ENCODE measurements around the gene MUC5B. TPM values are rescaled to one million over a fixed set of nuclear protein-coding genes. Genes with fewer than 3 reads are reported as not detected.
"Not testable (repeated sequence)": the region's sequence is repeated elsewhere in the genome, so short reads cannot be mapped to it uniquely, and the experiment has no call there.

MUC5B gene
- total RNA-seq, 1 donor from 2014 or later, result not detected

DNA sequence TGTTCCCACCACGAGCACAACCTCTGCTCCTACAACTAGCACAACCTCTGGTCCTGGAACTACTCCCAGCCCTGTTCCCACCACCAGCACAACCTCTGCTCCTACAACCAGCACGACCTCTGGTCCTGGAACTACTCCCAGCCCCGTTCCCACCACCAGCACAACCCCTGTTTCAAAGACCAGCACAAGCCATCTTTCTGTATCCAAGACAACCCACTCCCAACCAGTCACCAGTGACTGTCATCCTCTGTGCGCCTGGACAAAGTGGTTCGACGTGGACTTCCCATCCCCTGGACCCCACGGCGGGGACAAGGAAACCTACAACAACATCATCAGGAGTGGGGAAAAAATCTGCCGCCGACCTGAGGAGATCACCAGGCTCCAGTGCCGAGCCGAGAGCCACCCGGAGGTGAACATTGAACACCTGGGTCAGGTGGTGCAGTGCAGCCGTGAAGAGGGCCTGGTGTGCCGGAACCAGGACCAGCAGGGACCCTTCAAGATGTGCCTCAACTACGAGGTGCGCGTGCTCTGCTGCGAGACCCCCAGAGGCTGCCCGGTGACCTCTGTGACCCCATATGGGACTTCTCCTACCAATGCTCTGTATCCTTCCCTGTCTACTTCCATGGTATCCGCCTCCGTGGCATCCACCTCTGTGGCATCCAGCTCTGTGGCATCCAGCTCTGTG lies 30.9 kb upstream of the MUC5B start:
- not testable (repeated sequence) for DNase-seq (ENCODE audit: extremely low read depth, low read depth, low spot score)

DNA sequence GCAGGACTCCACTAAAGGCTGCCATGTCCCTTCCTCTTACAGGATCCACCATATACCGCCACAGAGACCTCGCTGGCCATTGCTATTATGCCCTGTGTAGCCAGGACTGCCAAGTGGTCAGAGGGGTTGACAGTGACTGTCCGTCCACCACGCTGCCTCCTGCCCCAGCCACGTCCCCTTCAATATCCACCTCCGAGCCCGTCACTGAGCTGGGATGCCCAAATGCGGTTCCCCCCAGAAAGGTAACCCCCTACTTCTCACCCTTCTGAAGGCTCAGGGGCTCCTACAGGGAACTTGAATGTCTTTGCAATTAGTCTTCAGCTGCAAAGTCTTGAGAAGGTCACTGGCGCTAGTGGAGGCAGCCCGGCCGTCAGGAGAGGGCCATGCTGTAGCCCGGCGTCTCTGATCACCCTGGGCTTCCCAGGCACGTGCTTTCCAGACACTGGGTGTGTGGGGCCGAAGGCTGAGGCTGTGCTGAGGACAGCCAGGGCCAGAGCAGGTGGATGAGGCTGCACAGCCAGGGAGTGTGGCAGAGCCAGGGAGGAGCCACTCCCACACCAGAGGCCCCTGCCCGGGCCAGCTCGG lies 30.0 kb upstream of the MUC5B start:
- no peak for DNase-seq (ENCODE audit: extremely low read depth, low read depth, low spot score)

DNA sequence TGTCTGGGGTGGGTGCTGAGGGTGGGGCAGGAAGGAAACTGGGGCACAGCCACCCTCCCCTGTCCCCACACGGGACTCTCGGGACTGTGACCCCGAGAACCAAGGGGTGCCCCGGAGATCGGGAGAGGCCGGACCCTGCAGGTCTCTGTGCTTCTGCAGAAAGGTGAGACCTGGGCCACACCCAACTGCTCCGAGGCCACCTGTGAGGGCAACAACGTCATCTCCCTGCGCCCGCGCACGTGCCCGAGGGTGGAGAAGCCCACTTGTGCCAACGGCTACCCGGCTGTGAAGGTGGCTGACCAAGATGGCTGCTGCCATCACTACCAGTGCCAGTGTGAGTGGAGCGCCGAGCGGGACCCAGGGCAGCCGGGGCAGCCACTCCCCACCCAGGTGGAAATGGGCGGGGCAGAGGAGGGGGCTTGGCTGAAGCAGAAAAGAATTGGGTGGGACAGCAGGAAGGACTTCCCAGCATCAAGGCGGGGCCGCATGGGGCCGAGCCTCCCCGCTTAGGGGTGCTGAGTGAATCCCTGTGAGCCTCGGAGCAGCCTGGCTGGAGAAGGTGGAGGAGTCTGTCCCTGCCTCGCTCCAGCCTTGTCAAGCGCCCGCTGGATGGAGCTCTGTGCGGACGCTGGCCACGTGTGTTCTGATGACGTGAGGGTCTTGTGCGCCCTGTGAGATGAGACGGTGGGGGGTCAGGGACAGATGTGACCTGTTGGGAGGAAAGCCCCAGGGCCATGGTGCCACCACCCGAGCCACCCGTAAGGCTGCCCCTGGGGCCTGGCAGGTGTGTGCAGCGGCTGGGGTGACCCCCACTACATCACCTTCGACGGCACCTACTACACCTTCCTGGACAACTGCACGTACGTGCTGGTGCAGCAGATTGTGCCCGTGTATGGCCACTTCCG lies 29.3 kb upstream of the MUC5B start:
- no peak for DNase-seq (ENCODE audit: extremely low read depth, low read depth, low spot score)

DNA sequence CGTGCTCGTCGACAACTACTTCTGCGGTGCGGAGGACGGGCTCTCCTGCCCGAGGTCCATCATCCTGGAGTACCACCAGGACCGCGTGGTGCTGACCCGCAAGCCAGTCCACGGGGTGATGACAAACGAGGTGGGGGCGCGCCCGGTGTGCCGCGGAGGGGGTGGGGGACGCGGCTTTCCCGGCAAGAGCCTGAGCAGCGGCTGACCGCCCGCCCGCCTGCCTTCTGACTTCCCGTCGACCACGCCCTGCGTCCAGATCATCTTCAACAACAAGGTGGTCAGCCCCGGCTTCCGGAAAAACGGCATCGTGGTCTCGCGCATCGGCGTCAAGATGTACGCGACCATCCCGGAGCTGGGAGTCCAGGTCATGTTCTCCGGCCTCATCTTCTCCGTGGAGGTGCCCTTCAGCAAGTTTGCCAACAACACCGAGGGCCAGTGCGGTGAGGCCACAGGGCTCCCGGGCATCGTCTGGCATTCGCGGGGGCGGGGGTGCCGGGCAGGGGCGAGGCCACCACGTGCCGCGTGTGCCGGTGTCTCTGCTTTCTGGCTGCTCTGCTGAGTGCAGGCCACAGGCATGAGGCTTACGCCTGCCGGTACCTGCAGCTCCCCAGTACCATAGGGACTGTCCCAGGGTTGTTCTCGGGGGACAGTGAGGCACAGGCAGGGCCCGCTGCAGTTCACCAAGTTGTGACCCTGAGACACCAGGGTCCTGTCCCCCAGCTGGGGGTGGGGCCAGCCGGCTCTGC lies 28.5 kb upstream of the MUC5B start:
- DNase-seq (ENCODE audit: extremely low read depth, low read depth, low spot score), result no peak

DNA sequence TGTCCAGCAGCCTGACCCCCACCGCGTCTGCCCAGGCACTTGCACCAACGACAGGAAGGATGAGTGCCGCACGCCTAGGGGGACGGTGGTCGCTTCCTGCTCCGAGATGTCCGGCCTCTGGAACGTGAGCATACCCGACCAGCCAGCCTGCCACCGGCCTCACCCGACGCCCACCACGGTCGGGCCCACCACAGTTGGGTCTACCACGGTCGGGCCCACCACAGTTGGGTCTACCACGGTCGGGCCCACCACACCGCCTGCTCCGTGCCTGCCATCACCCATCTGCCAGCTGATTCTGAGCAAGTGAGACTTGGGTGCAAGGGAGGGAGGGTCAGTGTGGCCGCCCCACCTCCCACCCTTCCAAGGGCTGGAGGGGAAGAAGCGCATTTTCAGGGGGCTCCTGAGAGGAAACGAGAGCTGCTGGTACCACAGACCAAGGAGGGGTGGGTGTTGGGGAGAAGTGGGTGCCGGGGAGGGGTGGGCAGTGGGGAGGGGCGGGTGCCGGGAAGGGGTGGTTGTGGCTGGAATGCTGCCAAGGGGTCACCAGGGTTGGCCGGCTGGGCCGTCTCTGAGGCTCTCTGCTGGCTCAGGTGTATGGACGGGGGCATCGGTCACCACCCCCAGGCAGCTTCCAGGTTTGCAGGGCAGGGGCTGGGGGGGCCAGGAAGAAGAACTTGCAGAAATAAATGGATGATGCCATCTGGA lies 27.7 kb upstream of the MUC5B start:
- DNase-seq (ENCODE audit: extremely low read depth, low read depth, low spot score), result no peak

DNA sequence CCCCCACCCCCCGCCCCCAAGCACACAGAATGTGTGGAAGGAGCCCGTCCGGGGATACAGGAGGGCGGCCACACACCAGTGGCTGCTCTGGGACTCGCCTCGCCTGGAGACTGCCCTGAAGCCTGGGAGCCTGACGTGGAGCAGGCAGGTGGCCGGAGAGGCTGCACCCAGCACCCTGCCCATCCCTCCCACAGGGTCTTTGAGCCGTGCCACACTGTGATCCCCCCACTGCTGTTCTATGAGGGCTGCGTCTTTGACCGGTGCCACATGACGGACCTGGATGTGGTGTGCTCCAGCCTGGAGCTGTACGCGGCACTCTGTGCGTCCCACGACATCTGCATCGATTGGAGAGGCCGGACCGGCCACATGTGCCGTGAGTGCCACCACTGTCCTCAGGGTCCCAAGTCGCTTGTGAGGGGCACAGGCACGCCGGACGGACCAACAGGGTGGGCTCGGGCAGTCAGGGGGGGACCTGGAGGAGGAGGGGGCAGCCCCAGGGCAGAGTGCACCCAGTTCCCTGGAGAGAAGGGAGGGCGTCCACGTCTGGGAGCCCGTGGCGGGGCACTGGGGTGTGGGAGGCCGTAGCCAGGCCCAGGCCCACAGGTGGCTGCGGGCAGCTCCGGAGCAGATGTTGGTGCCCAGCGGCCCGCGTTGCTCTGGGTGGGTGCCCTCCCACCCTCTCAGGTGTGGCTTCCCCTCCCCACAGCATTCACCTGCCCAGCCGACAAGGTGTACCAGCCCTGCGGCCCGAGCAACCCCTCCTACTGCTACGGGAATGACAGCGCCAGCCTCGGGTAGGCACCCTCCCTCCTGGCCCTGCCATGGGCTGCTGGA lies 27.0 kb upstream of the MUC5B start:
- DNase-seq (ENCODE audit: extremely low read depth, low read depth, low spot score), result no peak

DNA sequence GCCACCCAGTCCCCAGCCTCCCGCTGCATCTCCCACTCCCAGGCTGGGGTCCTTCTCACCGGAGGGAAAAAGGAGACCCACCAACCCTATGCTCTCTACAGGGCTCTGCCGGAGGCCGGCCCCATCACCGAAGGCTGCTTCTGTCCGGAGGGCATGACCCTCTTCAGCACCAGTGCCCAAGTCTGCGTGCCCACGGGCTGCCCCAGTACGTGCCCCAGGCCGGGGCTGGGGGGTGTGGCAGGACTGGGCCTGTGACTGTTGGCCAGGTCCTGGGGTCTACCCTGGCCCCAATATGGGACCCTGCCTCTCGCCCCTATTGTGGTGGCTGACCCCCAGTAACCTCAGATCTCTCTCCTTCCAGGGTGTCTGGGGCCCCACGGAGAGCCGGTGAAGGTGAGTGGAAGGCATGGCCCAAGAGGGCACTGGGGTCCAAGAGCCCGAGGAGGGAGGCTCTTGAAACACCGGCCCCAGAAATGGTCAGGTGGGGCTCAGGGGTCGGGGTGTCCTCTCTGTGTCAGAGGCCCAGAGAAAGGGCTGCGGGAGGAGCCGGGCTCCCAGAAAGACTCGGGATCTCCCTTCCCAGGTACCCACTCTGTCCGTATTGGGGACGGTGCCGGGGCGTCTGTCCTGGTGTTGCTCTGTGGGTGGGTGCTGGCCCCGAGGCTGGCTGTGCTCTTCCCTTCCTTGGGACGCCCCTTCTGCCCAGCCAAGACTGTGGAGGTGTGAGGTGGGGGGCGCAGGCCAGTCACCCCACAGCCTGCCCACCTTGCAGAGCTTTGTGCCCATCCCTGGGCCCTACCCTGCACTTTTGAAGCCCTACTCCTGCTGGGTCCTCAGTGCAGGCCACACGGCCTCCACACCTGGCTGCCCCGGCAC lies 26.1 kb upstream of the MUC5B start:
- no peak for DNase-seq (ENCODE audit: extremely low read depth, low read depth, low spot score)

DNA sequence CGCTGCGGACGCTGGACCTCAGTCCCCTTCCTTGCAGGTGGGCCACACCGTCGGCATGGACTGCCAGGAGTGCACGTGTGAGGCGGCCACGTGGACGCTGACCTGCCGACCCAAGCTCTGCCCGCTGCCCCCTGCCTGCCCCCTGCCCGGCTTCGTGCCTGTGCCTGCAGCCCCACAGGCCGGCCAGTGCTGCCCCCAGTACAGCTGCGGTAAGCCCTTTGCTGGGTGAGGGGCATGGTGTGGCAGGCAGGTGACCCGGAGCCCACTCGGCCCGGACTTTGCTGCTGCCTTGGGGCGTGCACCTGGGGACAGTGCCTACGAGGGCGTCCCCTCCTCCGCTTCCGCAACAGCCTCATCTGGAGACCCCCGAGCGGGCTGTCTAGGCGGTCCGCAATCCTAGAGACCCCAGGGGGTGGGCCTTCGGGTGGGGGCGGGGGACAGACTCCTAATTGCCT lies 25.4 kb upstream of the MUC5B start:
- no peak for DNase-seq (ENCODE audit: extremely low read depth, low read depth, low spot score)

DNA sequence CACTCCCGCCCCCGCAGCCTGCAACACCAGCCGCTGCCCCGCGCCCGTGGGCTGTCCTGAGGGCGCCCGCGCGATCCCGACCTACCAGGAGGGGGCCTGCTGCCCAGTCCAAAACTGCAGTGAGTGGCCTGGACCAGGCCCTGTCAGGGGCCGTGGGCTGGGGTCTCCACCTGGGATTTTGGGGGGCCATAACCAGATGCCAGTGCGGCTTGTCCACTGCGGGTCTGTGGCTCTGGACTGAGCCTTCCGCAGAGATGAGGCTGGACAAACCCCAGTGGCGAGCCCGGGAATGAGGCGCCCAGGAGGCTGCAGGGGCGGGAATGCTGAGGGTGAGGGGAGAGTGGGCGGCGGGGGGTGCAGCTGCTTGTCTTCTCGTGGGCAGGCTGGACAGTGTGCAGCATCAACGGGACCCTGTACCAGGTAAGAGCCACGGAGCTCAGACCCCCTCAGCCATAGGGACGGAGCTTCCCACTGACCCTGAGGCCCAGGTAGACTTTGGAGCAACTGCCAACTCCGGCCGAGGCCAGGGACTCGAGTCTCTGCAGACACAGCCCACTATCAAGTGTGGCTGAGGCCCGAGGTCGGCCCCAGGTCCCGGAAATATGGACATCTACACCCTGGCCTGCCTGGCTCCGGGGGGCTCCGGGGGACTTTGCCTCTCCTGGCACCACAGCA lies 24.8 kb upstream of the MUC5B start:
- DNase-seq (ENCODE audit: extremely low read depth, low read depth, low spot score), result no peak

DNA sequence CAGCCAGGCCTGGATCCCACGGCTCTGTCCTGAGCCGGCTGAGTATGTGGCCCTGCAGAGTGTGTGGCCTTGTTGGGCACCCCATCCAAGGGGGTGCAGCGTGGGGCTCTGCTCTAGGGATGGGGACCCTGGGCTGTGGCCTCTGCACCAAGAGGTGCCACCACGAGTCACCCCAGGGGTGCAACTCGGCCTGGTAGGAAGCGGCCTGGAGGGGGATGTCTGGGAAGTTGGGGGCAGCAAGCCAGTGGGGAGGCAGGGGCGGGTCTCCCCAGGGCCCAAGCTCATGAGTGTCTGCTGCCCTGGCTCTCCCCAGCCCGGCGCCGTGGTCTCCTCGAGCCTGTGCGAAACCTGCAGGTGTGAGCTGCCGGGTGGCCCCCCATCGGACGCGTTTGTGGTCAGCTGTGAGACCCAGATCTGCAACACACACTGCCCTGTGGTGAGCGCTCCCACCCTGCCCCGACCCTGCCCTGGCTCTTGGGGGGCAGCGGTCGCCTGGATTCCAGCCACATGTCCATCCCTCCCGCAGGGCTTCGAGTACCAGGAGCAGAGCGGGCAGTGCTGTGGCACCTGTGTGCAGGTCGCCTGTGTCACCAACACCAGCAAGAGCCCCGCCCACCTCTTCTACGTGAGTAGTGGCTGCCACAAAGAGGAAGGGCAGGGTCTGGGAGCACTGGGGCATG lies 24.2 kb upstream of the MUC5B start:
- DNase-seq (ENCODE audit: extremely low read depth, low read depth, low spot score), result no peak

DNA sequence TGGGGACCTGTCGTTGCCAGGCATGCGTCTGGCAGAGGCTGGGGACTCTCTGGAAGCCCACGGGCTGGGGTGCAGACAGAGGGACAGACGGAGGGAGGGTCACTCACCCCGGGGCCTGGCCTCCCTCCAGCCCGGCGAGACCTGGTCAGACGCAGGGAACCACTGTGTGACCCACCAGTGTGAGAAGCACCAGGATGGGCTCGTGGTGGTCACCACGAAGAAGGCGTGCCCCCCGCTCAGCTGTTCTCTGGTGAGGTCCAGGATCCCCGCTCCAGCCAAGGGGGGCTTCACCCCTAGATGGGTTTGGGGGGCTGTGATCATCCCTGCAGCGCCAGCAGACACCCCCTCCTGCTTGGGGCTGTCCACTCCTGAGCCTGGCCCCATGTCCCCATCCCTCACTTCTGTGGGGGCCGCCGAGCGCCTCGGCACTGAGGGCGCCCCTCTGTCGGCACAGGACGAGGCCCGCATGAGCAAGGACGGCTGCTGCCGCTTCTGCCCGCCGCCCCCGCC lies 23.6 kb upstream of the MUC5B start:
- DNase-seq (ENCODE audit: extremely low read depth, low read depth, low spot score), result no peak

DNA sequence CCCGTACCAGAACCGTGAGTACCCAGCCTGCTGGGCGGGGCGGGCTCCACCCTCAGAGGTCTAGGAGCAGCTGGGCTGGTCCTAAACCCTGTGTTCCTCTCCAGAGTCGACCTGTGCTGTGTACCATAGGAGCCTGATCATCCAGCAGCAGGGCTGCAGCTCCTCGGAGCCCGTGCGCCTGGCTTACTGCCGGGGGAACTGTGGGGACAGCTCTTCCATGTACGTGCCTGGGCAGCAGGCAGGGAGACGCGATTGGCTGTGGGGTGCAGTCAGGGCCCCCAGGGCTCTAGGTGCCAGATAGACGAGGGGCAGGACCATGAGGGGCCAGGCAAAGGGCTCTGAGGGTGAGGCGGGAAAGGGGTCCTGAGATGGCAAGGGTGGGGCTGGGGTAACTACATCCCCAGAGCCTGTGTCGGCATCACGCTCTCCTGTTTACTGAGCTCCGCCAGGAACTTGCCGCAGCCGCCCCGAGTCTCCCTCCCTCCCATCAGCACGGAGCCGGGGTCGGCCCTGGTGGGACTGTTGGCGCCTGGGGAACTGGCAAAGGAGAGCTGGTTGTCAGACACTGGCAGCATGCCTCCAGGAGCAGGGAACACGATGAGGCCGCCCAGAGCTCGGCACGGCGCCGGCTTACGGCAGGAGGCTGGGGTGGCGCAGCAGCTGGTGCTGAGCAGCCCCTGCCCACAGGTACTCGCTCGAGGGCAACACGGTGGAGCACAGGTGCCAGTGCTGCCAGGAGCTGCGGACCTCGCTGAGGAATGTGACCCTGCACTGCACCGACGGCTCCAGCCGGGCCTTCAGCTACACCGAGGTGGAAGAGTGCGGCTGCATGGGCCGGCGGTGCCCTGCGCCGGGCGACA lies 22.9 kb upstream of the MUC5B start:
- no peak for DNase-seq (ENCODE audit: extremely low read depth, low read depth, low spot score)

DNA sequence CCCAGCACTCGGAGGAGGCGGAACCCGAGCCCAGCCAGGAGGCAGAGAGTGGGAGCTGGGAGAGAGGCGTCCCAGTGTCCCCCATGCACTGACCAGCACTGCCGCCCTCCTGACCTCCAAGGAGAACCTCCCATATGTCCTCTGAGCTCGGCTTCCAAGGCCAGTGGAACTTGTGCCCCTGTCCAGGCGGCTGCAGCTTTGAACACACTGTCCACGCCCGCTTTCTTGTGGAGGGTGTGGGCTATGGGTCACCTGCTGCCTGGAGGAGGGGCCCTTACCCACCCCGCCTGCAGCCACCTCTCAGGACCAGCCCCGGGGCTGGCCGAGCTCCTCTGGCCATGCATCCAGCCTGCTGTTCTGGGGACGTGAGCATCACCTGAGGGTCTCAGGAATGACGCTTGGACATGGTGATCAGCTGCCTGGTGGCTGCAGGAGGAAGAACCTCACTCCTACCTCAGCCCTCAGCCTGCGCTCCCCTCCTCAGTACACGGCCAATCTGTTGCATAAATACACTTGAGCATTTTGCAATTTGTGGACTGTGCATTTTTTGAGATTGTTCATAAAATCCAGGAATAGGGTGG lies 22.2 kb upstream of the MUC5B start:
- no peak for DNase-seq (ENCODE audit: extremely low read depth, low read depth, low spot score)

DNA sequence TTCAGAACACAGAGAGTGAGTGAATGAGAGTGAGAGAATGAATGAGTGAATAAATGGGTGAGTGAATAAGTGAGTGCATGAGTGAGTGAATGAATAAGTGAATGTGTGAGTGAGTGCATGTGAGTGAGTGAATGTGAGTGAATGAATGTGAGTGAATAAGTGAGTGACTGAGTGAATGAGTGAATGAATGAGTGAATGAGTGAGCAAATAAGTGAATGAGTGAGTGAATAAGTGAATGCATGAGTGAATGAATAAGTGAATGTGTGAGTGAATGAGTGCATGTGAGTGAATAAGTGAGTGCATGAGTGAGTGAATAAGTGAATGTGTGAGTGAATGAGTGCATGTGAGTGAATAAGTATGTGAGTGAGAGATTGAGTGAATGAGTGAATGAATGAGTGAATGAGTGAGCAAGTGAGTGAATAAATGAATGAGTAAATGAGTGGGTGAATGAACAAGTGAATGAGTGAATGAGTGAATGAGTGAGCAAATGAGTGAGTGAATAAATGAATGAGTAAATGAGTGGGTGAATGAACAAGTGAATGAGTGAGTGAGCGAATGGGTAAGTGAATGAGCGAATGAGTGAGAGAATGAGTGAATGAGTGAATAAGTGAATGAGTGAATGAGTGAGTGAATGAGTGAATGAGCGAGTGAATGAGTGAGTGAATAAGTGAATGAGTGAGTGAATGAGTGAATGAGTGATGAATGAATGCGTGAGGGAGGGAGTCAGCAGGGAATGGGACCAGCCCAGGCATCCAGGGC lies 21.3 kb upstream of the MUC5B start:
- no peak for DNase-seq (ENCODE audit: extremely low read depth, low read depth, low spot score)

DNA sequence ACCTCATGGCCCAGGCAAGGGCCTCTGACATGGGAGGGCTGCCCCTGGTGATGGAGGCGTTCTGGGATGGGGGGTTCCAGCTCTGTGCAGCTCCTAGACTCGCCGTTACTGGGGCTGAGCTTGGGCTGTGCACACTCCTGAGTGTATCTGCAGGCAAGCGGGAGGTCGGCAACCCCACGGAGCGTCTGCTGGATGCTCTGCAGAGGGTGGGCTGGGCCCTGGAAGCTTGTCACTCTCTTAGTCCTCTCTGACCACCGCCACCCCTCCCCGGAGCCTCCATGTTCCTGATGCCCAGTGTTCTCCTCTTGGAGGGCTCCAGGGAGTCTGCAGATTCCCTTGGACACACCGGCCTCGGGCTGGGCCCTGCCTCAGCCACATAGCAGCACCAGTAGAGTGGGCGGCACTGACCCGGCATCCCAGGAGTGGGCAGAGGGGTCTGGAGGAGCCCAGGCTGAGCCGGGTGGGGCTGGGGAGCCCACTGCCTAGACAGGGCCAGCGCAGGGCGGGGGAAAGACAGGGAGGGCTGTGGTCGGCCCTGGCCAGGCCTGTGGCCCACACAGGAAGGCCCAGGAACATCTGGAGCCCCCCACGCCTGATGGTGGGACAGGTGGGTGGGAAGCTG lies 20.6 kb upstream of the MUC5B start:
- DNase-seq (ENCODE audit: extremely low read depth, low read depth, low spot score), result no peak
